K562 (cell line): ENCODE results near the gene CBX1. TPM values are rescaled to one million over a fixed set of nuclear protein-coding genes. Genes with fewer than 3 reads are reported as not detected.

Experiments
- ATAC-seq: fragments of 200-7000 bp; cut with Tn5 transposase; 3 replicates; pipeline ENCODE4 v1.9.1; 2020; ENCODE audit warnings: moderate library complexity
- BruUV-seq: library from RNA; stranded (reverse); fragments of 400-500 nt; replicated peaks from 2 replicates; lab custom pipeline; 2021; lab: Mats Ljungman, UMichigan
- CTCF ChIA-PET: fragments of 300-600 bp; formaldehyde crosslinking; extraction: SDS; loops from one replicate; lab custom pipeline; 2021; ENCODE audit warnings: low intra/inter-chr PET ratio; lab: Yijun Ruan, JAX
- POLR2A ChIA-PET: fragments of 300-600, 350-650 bp; sonication (Branson Sonifier 250); formaldehyde crosslinking; extraction: SDS; loops from one replicate; lab custom pipeline; 2021; ENCODE audit warnings: antibody characterized with exemption, inconsistent platforms; lab: Yijun Ruan, JAX
- DNase-seq, 4 experiments: peaks; one replicate each; pipeline versions ENCODE4 v3.0.0 to v3.0.0-alpha.2; 2011 to 2018; ENCODE audit warnings: low spot score in 3 of 4, mixed read lengths in 3 of 4; ENCODE audit errors: extremely low read depth in 1 of 4
- FAIRE-seq: peaks from 2 replicates; lab custom pipeline; 2011; peaks lifted over from hg19 to GRCh38; lab: Jason Lieb, UNC
- H2AFZ ChIP-seq: 2 replicates; pipeline ENCODE4 v1.6.0; 2011; ENCODE audit warnings: low read depth, low read length, control low read depth, inconsistent platforms
- H3K27ac ChIP-seq: fragments of 200-600 bp; 3 replicates; pipeline ENCODE4 v1.8.0; 2011; ENCODE audit warnings: low read depth, mild to moderate bottlenecking, control low read depth, inconsistent platforms, low read length, moderate library complexity, mixed read lengths; ENCODE audit errors: extremely low read depth
- H3K27me3 ChIP-seq, 2 experiments: fragments of 300-600 bp in 1 of 2; 2 replicates in 1 of 2; 3 replicates in 1 of 2; pipeline versions ENCODE4 v1.6.0 to v1.8.0; 2011; ENCODE audit warnings: inconsistent platforms in 2 of 2, low read length in 2 of 2, mild to moderate bottlenecking in 1 of 2, mixed read lengths in 1 of 2, moderate library complexity in 1 of 2; ENCODE audit not compliant: control insufficient read depth in 2 of 2, insufficient read depth in 2 of 2
- H3K36me3 ChIP-seq: fragments of 300-600 bp; 3 replicates; pipeline ENCODE4 v1.8.0; 2011; ENCODE audit warnings: mild to moderate bottlenecking, low read length, inconsistent platforms; ENCODE audit not compliant: control insufficient read depth, insufficient read depth
- H3K4me1 ChIP-seq, 2 experiments: fragments of 200-600 bp in 1 of 2; replicated peaks in 1 of 2; 2 replicates in 1 of 2; 3 replicates in 1 of 2; pipeline versions ENCODE4 v1.5.1 to v1.8.0; 2011; ENCODE audit warnings: inconsistent platforms in 2 of 2, low read length in 2 of 2, mild to moderate bottlenecking in 1 of 2, mixed read lengths in 1 of 2, moderate library complexity in 1 of 2; ENCODE audit not compliant: control insufficient read depth in 2 of 2, insufficient read depth in 2 of 2
- H3K4me2 ChIP-seq: 2 replicates; pipeline ENCODE4 v1.6.1; 2011; ENCODE audit warnings: low read length, control low read depth, inconsistent platforms, mixed read lengths; ENCODE audit not compliant: insufficient read depth
- H3K4me3 ChIP-seq: fragments of 200-600 bp; sonication (generic), shearing (Covaris generic); 2 replicates; pipeline ENCODE4 v1.5.1; 2016; ENCODE audit warnings: control low read depth, inconsistent platforms
- H3K79me2 ChIP-seq: fragments of 200-600 bp; 3 replicates; pipeline ENCODE4 v1.8.0; 2011; ENCODE audit warnings: low read length, inconsistent platforms; ENCODE audit not compliant: control insufficient read depth, insufficient read depth
- H3K9ac ChIP-seq, 2 experiments: 2 replicates each; pipeline versions ENCODE4 v1.6.0 to v1.6.1; 2011; ENCODE audit warnings: low read depth in 2 of 2, low read length in 2 of 2, control low read depth in 1 of 2, inconsistent platforms in 1 of 2, mild to moderate bottlenecking in 1 of 2, mixed read lengths in 1 of 2; ENCODE audit not compliant: insufficient read depth in 1 of 2
- H3K9me1 ChIP-seq: one replicate; pipeline ENCODE4 v1.6.0; 2011; ENCODE audit warnings: inconsistent platforms, mild to moderate bottlenecking, low read length, moderate library complexity; ENCODE audit not compliant: control insufficient read depth, insufficient read depth
- H3K9me3 ChIP-seq: replicated peaks from 2 replicates; pipeline ENCODE4 v1.5.1; 2011; ENCODE audit warnings: low read depth, low read length, inconsistent platforms; ENCODE audit not compliant: control insufficient read depth, insufficient read depth
- H4K20me1 ChIP-seq: replicated peaks from 2 replicates; pipeline ENCODE4 v1.6.1; 2011; ENCODE audit warnings: low read length, inconsistent platforms, mixed read lengths; ENCODE audit not compliant: control insufficient read depth, insufficient read depth
- E2F6 ChIP-seq, 2 experiments: IDR thresholded peaks; 2 replicates each; pipeline ENCODE4 v1.6.1; 2011; ENCODE audit warnings: borderline replicate concordance in 1 of 2, control low read depth in 1 of 2, low read depth in 1 of 2, low read length in 1 of 2, mild to moderate bottlenecking in 1 of 2, mixed read lengths in 1 of 2, moderate library complexity in 1 of 2; ENCODE audit not compliant: insufficient read depth in 1 of 2, insufficient read length in 1 of 2, poor library complexity in 1 of 2, severe bottlenecking in 1 of 2; ENCODE audit errors: extremely low read depth in 1 of 2
- PRDM10 ChIP-seq: fragments of 450-650 bp; IDR thresholded peaks from 2 replicates; pipeline ENCODE4 v1.6.1; 2018; ENCODE audit not compliant: partially characterized antibody
- ZNF224 ChIP-seq: sonication (generic); formaldehyde crosslinking; IDR thresholded peaks from 2 replicates; pipeline ENCODE4 v1.8.0; 2022; ENCODE audit warnings: mild to moderate bottlenecking, missing genetic modification reagents
- WGBS: fragments of 100-300 bp; shearing (Covaris generic); methylation state at CpG from one replicate; pipeline ENCODE4 v1.1.6; 2016; ENCODE audit warnings: low coverage, mixed read lengths; ENCODE audit not compliant: insufficient coverage; ENCODE audit errors: missing lambda C conversion rate; 5-methylcytosine and 5-hydroxymethylcytosine counted together
- in situ Hi-C: fragments of 300-500 bp; cut with MboI; formaldehyde crosslinking; loops from 4 replicates; pipeline ENCODE4 v1.15.0; 2018; ENCODE audit warnings: inconsistent platforms, mixed read lengths
- intact Hi-C: fragments of 100-400 bp; cut with micrococcal nuclease; formaldehyde crosslinking; loops from 2 replicates; pipeline ENCODE4 v1.14.2; 2022
- polyA plus RNA-seq, 8 experiments: library from polyadenylated mRNA; depleted of rRNA in 4 of 8; stranded (reverse) in 5 of 8; unstranded in 3 of 8; fragments of >200 nt; fragmentation: Nextera tagmentation in 2 of 8; fragmentation: Illumina TruSeq in 1 of 8; extraction: Ambion mirVana in 2 of 8; extraction: Trizol in 1 of 8; gene quantifications; 2 replicates each; pipeline versions ENCODE4 v1.2.1 to v1.2.3, GENCODE V29; 2011 to 2014; ENCODE audit warnings: inconsistent platforms in 1 of 8, missing spikeins in 1 of 8
- total RNA-seq, 7 experiments: library from RNA; depleted of rRNA in 6 of 7; stranded (reverse); fragments of >200 nt in 6 of 7; fragmentation: Illumina TruSeq in 2 of 7; extraction: Trizol in 2 of 7; gene quantifications; 2 replicates each; pipeline versions ENCODE4 v1.2.1 to v1.2.3, GENCODE V29; 2011 to 2021; ENCODE audit warnings: low replicate concordance in 1 of 7

The CBX1 gene
- total and polyA plus RNA-seq, 9 of the 15 experiments (the other 6 are each of a cell fraction or from before 2014, with no cell fraction given) = 10.6 to 95.7 (median 52.7) TPM

GRCh38 chr17:48123776-48124388 lies 22.6 kb upstream of the CBX1 start:
- ATAC-seq = no peak
- POLR2A ChIA-PET = interaction anchor here (0.5 to 2.3 kb wide), 4 partner anchors 12 to 1957 kb away, joined by 3 to 9 read pairs (median 4); no protein-coding TSS in a partner anchor
- in situ Hi-C loops = no loop called here
- Histone ChIP-seq H3K4me2 (no peak overlapping the region), H3K4me1 (no peaks in the 10 kb centered on the region), H3K9me1 (peaks cover 3% of the 10 kb centered on the region), H3K36me3 (peaks cover 39% of the 10 kb centered on the region; the same call in 2 of the 3 replicates), H2AFZ (no peak overlapping the region), H3K4me3 (no peak overlapping the region), H3K9ac (no peak overlapping the region), H3K9me3 (no peaks in the 10 kb centered on the region), H3K79me2 (no peaks in the 10 kb centered on the region), H4K20me1 (no peaks in the 10 kb centered on the region), H3K27ac (no peak overlapping the region), H3K27me3 (no peaks in the 10 kb centered on the region)
- 92% methylated on average over 4 of the region's 4 CpGs for WGBS
- no TSS peak for BruUV-seq
- DNase-seq = no peak
- CTCF ChIA-PET = no interaction called here
- FAIRE-seq = no peak
- TF ChIP-seq PRDM10 = peak; percentile 57
- TF ChIP-seq ZNF224 = no peak
- no peak for TF ChIP-seq E2F6 (IDR thresholded peaks at IDR 0.05; ENCODE audit: borderline replicate concordance in 1 of 2, extremely low read depth in 1 of 2, insufficient read depth in 1 of 2, insufficient read length in 1 of 2, low read depth in 1 of 2, low read length in 1 of 2, poor library complexity in 1 of 2, severe bottlenecking in 1 of 2)
- intact Hi-C loops = no loop called here
